ENCODE results near the gene TEX11.

GRCh38 chrX:70921709-70922352, 13.3 kb upstream of the TEX11 start:
- TF ChIP-seq POLR2A (IDR thresholded peaks at IDR 0.05): no peak
- no peak for TF ChIP-seq CTCF (IDR thresholded peaks at IDR 0.05)

Data from Peyer's patch (tissue), 4 donors.